Gastrocnemius medialis (tissue), 4 donors: Measurements from ENCODE around the gene PTPRN2. TPM values are rescaled to one million over a fixed set of nuclear protein-coding genes. Genes with fewer than 3 reads are reported as not detected.

Experiments
- ATAC-seq, 2 donors: fragments of 150-250 bp; one replicate each; pipeline ENCODE4 v1.9.1; 2016
- DNase-seq, 2 donors: peaks; one replicate each; pipeline ENCODE4 v3.0.0-alpha.2; 2019
- H3K27ac ChIP-seq, 4 donors: fragments of 200-600 bp; sonication (generic); 1 replicate in 1 of 4; 2 replicates in 3 of 4; pipeline ENCODE4 v1.5.1; 2016 to 2018; ENCODE audit warnings: mild to moderate bottlenecking in 2 of 4, moderate library complexity in 1 of 4
- H3K27me3 ChIP-seq, 3 donors: fragments of 200-600 bp; sonication (generic) in 2 of 3; 1 replicate in 1 of 3; 2 replicates in 2 of 3; pipeline versions ENCODE4 v1.5.1 to v1.6.0; 2016 to 2019; ENCODE audit warnings: mild to moderate bottlenecking in 1 of 3, moderate library complexity in 1 of 3
- H3K36me3 ChIP-seq, 2 donors: fragments of 200-600 bp; sonication (generic) in 1 of 2; one replicate each; pipeline ENCODE4 v1.5.1; 2017 to 2018
- H3K4me1 ChIP-seq, 2 donors: fragments of 200-600 bp; sonication (generic) in 1 of 2; one replicate each; pipeline ENCODE4 v1.5.1; 2016 to 2017; ENCODE audit warnings: mild to moderate bottlenecking in 2 of 2
- H3K4me3 ChIP-seq, 4 donors: fragments of 200-600 bp; sonication (generic) in 3 of 4; 1 replicate in 1 of 4; 2 replicates in 3 of 4; pipeline ENCODE4 v1.5.1; 2016 to 2019; ENCODE audit warnings: mild to moderate bottlenecking in 2 of 4
- H3K9me3 ChIP-seq, 3 donors: fragments of 200-600 bp; sonication (generic) in 2 of 3; 1 replicate in 1 of 3; 2 replicates in 2 of 3; pipeline ENCODE4 v1.5.1; 2016 to 2019
- CTCF ChIP-seq, 5 experiments: fragments of 450-650 bp in 3 of 5; fragments of 200-600 bp in 2 of 5; sonication (generic) in 2 of 5; IDR thresholded peaks in 4 of 5; conservative IDR thresholded peaks in 1 of 5; 1 replicate in 4 of 5; 2 replicates in 1 of 5; pipeline ENCODE4 v1.5.1; 2016 to 2019; ENCODE audit warnings: antibody characterized with exemption in 5 of 5, mild to moderate bottlenecking in 3 of 5, moderate library complexity in 3 of 5
- POLR2A ChIP-seq, 2 donors: fragments of 450-650 bp; IDR thresholded peaks; one replicate each; pipeline ENCODE4 v1.6.1; 2017; ENCODE audit warnings: antibody characterized with exemption in 2 of 2, mild to moderate bottlenecking in 2 of 2, moderate library complexity in 2 of 2
- in situ Hi-C, 4 donors: fragments of 200-750 bp; cut with MboI; loops; one replicate each; pipeline versions ENCODE4 v1.15.0 to v1.8.0; 2017; ENCODE audit warnings: low sequenced_read_pairs in 4 of 4
- intact Hi-C: fragments of 100-400 bp; cut with DNase I; formaldehyde crosslinking; loops from one replicate; pipeline ENCODE4 v1.15.1; 2023; ENCODE audit warnings: low total_unique reads
- total RNA-seq, 4 donors: library from RNA; depleted of rRNA; stranded (reverse); fragments of >200 nt; gene quantifications; one replicate each; pipeline versions ENCODE4 v1.1.0 to v1.2.3, GENCODE V29; 2016

Gene PTPRN2
- total RNA-seq, 4 donors from 2014 or later, result 0.66 to 0.85 (median 0.81) TPM

- no peaks in the 10 kb centered on the region for H3K36me3 ChIP-seq
- H3K4me3 ChIP-seq, result no peak overlapping the region
- H3K4me1 ChIP-seq, result no peaks in the 10 kb centered on the region
- TF ChIP-seq CTCF (IDR thresholded peaks at IDR 0.05 in 4 of 5, conservative IDR thresholded peaks at IDR 0.05 in 1 of 5) (no peak), POLR2A (IDR thresholded peaks at IDR 0.05) (no peak)
- intact Hi-C loops (no loop called here), in situ Hi-C loops (no loop called here)
- DNase-seq (no peak), ATAC-seq (no peak)
- H3K27ac ChIP-seq, result no peak overlapping the region
- H3K9me3 ChIP-seq, result no peaks in the 10 kb centered on the region
- no peaks in the 10 kb centered on the region for H3K27me3 ChIP-seq
These were observed 261.9 kb downstream of the PTPRN2 start for GRCh38 chr7:158325530-158326381.

GRCh38 chr7:158324397-158325360 is 262.9 kb downstream of the PTPRN2 start:
- H3K4me1 ChIP-seq, result no peaks in the 10 kb centered on the region
- ATAC-seq (no peak), DNase-seq (no peak)
- no peaks in the 10 kb centered on the region for H3K36me3 ChIP-seq
- H3K27me3 ChIP-seq, result no peaks in the 10 kb centered on the region
- in situ Hi-C loops (no loop called here), intact Hi-C loops (no loop called here)
- H3K4me3 ChIP-seq, result no peak overlapping the region
- no peaks in the 10 kb centered on the region for H3K9me3 ChIP-seq
- no peak for TF ChIP-seq CTCF (IDR thresholded peaks at IDR 0.05 in 4 of 5, conservative IDR thresholded peaks at IDR 0.05 in 1 of 5)
- TF ChIP-seq POLR2A (IDR thresholded peaks at IDR 0.05), result no peak
- no peak overlapping the region for H3K27ac ChIP-seq

- no peaks in the 10 kb centered on the region for H3K36me3 ChIP-seq
- TF ChIP-seq CTCF (IDR thresholded peaks at IDR 0.05 in 4 of 5, conservative IDR thresholded peaks at IDR 0.05 in 1 of 5), result no peak
- no peak for TF ChIP-seq POLR2A (IDR thresholded peaks at IDR 0.05)
- in situ Hi-C loops, result no loop called here
- intact Hi-C loops, result no loop called here
- no peak overlapping the region for H3K4me3 ChIP-seq
- H3K27ac ChIP-seq, result no peak overlapping the region
- H3K27me3 ChIP-seq, result no peaks in the 10 kb centered on the region
- no peaks in the 10 kb centered on the region for H3K9me3 ChIP-seq
- H3K4me1 ChIP-seq, result no peaks in the 10 kb centered on the region
- ATAC-seq, result no peak
- DNase-seq, result no peak
These were observed 263.8 kb downstream of the PTPRN2 start for GRCh38 chr7:158323741-158324396.

- ATAC-seq (no peak), DNase-seq (no peak)
- Histone ChIP-seq H3K27ac (no peak overlapping the region), H3K27me3 (no peaks in the 10 kb centered on the region), H3K9me3 (no peaks in the 10 kb centered on the region), H3K4me3 (no peak overlapping the region), H3K4me1 (no peaks in the 10 kb centered on the region), H3K36me3 (no peaks in the 10 kb centered on the region)
- intact Hi-C loops (no loop called here), in situ Hi-C loops (no loop called here)
- TF ChIP-seq CTCF (IDR thresholded peaks at IDR 0.05 in 4 of 5, conservative IDR thresholded peaks at IDR 0.05 in 1 of 5) (no peak), POLR2A (IDR thresholded peaks at IDR 0.05) (no peak)
These were observed 264.8 kb downstream of the PTPRN2 start for GRCh38 chr7:158322616-158323530.
